ENCODE results near the gene OLFM4.

- TF ChIP-seq CTCF (IDR thresholded peaks at IDR 0.05) = no peak
- no peak for TF ChIP-seq POLR2A (IDR thresholded peaks at IDR 0.05)
These were observed 36.1 kb downstream of the OLFM4 start for GRCh38 chr13:53064731-53065130.

Data from uterus (tissue), 2 donors.